KOPT-K1 (cell line): ENCODE measurements around the gene ADK.

Experiments
- H3K27ac ChIP-seq: fragments of 200-600 bp; sonication (generic); 2 replicates; pipeline ENCODE4 v1.5.1; 2016; ENCODE audit warnings: antibody characterized with exemption, mild to moderate bottlenecking, low read depth, low read length; ENCODE audit not compliant: poor library complexity, severe bottlenecking
- H3K36me3 ChIP-seq: fragments of 200-600 bp; sonication (generic); 2 replicates; pipeline ENCODE4 v1.5.1; 2017; ENCODE audit warnings: antibody characterized with exemption, mild to moderate bottlenecking, low read length, moderate library complexity; ENCODE audit not compliant: insufficient read depth
- H3K9me3 ChIP-seq: fragments of 200-600 bp; sonication (generic); 2 replicates; pipeline ENCODE4 v1.5.1; 2017; ENCODE audit warnings: antibody characterized with exemption, low read length, mild to moderate bottlenecking; ENCODE audit not compliant: insufficient read depth, poor library complexity, severe bottlenecking

The ADK gene

GRCh38 chr10:74223755-74224529 is 72.9 kb downstream of the ADK start:
- Histone ChIP-seq H3K36me3 (no peaks in the 10 kb centered on the region), H3K27ac (no peak overlapping the region)

GRCh38 chr10:74227697-74228424 is 76.8 kb downstream of the ADK start:
- H3K36me3 ChIP-seq: no peaks in the 10 kb centered on the region
- no peak overlapping the region for H3K27ac ChIP-seq
- H3K9me3 ChIP-seq: no peaks in the 10 kb centered on the region

More at GRCh38 chr10:74223755-74224529, 72.9 kb downstream of the ADK start:
- no peaks in the 10 kb centered on the region for H3K9me3 ChIP-seq

- H3K27ac ChIP-seq: no peak overlapping the region
- no peaks in the 10 kb centered on the region for H3K9me3 ChIP-seq
- H3K36me3 ChIP-seq: no peaks in the 10 kb centered on the region
Measured at GRCh38 chr10:74231375-74231774, 80.4 kb downstream of the ADK start.

GRCh38 chr10:74233281-74233680 is 82.3 kb downstream of the ADK start:
- Histone ChIP-seq H3K9me3 (no peaks in the 10 kb centered on the region), H3K27ac (no peak overlapping the region), H3K36me3 (no peaks in the 10 kb centered on the region)

- Histone ChIP-seq H3K9me3 (no peaks in the 10 kb centered on the region), H3K27ac (no peak overlapping the region), H3K36me3 (no peaks in the 10 kb centered on the region)
Measured at GRCh38 chr10:74234569-74234968, 83.5 kb downstream of the ADK start.

- Histone ChIP-seq H3K36me3 (peaks cover 5% of the 10 kb centered on the region; the same call in 1 of the 2 replicates), H3K27ac (no peak overlapping the region), H3K9me3 (no peaks in the 10 kb centered on the region)
Measured at GRCh38 chr10:74238031-74238431, 87.0 kb downstream of the ADK start.

- Histone ChIP-seq H3K27ac (no peak overlapping the region), H3K9me3 (no peaks in the 10 kb centered on the region), H3K36me3 (peaks cover 9% of the 10 kb centered on the region; the same call in 1 of the 2 replicates)
Measured at GRCh38 chr10:74238516-74238915, 87.5 kb downstream of the ADK start.

GRCh38 chr10:74243067-74243466 is 92.0 kb downstream of the ADK start:
- H3K36me3 ChIP-seq: peaks cover 11% of the 10 kb centered on the region; the same call in 1 of the 2 replicates
- no peaks in the 10 kb centered on the region for H3K9me3 ChIP-seq
- no peak overlapping the region for H3K27ac ChIP-seq

- no peak overlapping the region for H3K27ac ChIP-seq
- H3K9me3 ChIP-seq: no peaks in the 10 kb centered on the region
- peaks cover 11% of the 10 kb centered on the region; the same call in 1 of the 2 replicates for H3K36me3 ChIP-seq
Measured at GRCh38 chr10:74244097-74244685, 93.2 kb downstream of the ADK start.

- no peak overlapping the region for H3K27ac ChIP-seq
- no peaks in the 10 kb centered on the region for H3K9me3 ChIP-seq
- H3K36me3 ChIP-seq: peaks cover 11% of the 10 kb centered on the region; the same call in 1 of the 2 replicates
Measured at GRCh38 chr10:74244807-74245206, 93.8 kb downstream of the ADK start.

- H3K36me3 ChIP-seq: peaks cover 11% of the 10 kb centered on the region; the same call in 1 of the 2 replicates
- no peak overlapping the region for H3K27ac ChIP-seq
- H3K9me3 ChIP-seq: no peaks in the 10 kb centered on the region
Measured at GRCh38 chr10:74246495-74246894, 95.5 kb downstream of the ADK start.

GRCh38 chr10:74249865-74250264 is 98.8 kb downstream of the ADK start:
- H3K36me3 ChIP-seq: no peaks in the 10 kb centered on the region
- H3K27ac ChIP-seq: no peak overlapping the region
- no peaks in the 10 kb centered on the region for H3K9me3 ChIP-seq

GRCh38 chr10:74255214-74255613 is 104.2 kb downstream of the ADK start:
- H3K27ac ChIP-seq: no peak overlapping the region

GRCh38 chr10:74255888-74256357 is 104.9 kb downstream of the ADK start:
- Histone ChIP-seq H3K27ac (no peak overlapping the region), H3K9me3 (no peaks in the 10 kb centered on the region), H3K36me3 (no peaks in the 10 kb centered on the region)

More at GRCh38 chr10:74255214-74255613, 104.2 kb downstream of the ADK start:
- Histone ChIP-seq H3K36me3 (no peaks in the 10 kb centered on the region), H3K9me3 (no peaks in the 10 kb centered on the region)

GRCh38 chr10:74262856-74263255 is 111.8 kb downstream of the ADK start:
- Histone ChIP-seq H3K27ac (no peak overlapping the region), H3K36me3 (no peaks in the 10 kb centered on the region), H3K9me3 (no peaks in the 10 kb centered on the region)
